Dermis microvascular lymphatic vessel endothelial cell (primary cell): Measurements from ENCODE around the gene EPSTI1. TPM values are rescaled to one million over a fixed set of nuclear protein-coding genes. Genes with fewer than 3 reads are reported as not detected.
"Not testable (repeated sequence)": the region's sequence is repeated elsewhere in the genome, so short reads cannot be mapped to it uniquely, and the experiment has no call there.

Experiments
- DNase-seq, 2 donors: peaks; one replicate each; pipeline versions ENCODE4 v3.0.0 to v3.0.0-alpha.2; 2010; ENCODE audit warnings: low read depth in 2 of 2
- total RNA-seq: library from RNA; depleted of rRNA; stranded (reverse); fragments of >200 nt; gene quantifications from 2 replicates; pipeline ENCODE4 v1.2.1, GENCODE V29; 2014

EPSTI1 gene
- total RNA-seq, 1 donor from 2014 or later = 2.3 TPM

DNA sequence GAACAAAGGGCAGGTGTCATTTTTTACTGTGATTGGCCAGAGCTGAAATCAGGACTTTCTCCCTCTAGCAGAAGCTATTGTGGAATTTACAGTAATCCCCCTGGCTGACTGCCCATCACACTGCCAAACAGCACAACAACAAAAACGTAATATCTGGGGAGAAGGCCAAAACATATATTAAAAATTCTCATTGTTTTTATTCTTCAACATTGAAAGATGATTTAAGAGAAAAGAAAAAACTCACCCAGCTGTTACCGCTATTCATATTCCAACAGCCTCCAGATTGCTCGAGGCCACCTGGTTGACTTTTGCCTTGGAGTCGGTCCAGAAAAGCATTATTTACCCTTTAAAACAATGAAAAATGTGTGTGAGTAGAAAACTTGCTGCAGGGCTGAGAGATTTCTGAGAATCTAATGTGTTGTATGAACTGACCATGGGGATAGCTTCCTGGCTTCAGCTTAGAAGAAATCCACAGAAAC lies 97.2 kb downstream of the EPSTI1 start:
- peak; percentile 93 to 97 for DNase-seq

DNA sequence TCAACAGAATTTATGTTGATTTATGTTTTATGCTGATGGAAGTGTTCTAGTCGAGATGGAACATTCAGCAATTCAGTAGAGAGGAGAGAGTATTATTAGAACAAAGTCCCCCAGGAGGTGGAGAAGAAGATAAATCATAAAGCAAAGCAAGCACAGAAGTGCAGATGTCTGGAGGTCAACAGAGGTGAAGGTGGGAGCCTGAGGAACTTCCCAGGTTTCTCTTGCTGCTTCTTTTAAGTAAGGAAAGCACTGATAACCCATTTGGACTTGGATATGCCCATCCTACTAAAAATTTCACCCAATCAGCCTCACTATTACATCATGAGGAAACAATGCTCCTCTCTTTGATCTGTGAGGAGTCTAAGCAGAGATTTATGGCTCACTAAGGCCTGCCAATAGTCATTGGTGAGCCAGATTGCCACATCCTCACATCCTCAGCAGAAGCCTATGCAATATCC lies 98.8 kb downstream of the EPSTI1 start:
- DNase-seq = peak; percentile 22 to 50

DNA sequence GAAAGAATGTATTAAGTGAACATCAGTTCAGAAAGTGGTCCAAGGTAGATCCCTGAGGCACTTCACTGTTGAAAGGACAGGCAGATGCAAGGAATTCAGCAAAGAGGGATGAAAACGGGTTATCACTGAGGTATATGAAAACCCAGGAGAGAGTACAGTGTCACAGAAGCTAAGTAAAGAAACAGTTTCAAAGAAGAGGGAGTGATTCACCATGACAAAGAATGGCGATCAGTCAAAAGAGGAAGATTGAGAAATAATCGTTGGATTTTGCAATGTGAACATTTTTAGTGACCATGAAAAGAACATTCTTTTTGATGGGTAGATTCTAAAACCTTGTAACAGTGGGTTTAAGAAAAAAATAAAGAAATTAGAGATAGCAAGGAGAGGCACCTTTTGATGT lies 99.3 kb downstream of the EPSTI1 start:
- no peak for DNase-seq

DNA sequence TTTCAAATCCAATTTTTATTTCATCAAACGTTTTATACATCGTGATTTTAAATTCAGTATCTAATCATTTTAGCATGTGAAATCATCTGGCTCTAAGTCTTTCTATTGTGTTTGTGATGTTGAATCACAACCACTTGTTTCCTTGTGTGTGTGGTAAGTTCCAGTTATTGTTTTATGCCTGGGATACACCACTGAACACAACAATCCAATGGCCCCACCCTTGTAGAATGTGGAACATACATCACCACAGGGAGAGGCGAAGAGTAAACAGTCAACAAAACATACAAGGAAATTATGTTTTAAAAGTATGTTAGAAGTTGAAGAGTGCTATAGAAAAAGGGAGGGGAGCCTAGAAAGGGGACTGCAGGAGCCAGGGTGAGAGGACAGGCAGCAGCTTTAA lies 100.5 kb downstream of the EPSTI1 start:
- peak in 1 of 2 donors; percentile 44 for DNase-seq

DNA sequence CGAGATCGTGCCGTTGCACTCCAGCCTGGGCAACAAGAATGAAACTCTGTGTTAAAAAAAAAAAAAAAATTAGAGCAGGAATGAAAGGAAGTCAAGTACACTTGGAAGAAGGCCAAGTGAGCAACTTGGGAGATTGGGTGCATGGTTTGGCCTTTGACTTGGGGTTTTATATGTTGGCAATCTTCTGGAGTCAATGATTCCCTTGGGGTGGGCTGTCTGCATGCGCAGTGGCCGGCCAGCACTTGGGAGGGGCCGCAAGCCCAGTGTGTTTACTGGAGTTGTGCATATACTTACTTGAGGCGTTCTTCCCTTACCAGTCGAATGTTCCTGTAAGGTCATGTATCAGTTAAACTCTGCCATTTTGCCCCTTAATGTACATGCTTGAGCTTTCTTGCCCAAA lies 106.7 kb downstream of the EPSTI1 start:
- no peak for DNase-seq

DNA sequence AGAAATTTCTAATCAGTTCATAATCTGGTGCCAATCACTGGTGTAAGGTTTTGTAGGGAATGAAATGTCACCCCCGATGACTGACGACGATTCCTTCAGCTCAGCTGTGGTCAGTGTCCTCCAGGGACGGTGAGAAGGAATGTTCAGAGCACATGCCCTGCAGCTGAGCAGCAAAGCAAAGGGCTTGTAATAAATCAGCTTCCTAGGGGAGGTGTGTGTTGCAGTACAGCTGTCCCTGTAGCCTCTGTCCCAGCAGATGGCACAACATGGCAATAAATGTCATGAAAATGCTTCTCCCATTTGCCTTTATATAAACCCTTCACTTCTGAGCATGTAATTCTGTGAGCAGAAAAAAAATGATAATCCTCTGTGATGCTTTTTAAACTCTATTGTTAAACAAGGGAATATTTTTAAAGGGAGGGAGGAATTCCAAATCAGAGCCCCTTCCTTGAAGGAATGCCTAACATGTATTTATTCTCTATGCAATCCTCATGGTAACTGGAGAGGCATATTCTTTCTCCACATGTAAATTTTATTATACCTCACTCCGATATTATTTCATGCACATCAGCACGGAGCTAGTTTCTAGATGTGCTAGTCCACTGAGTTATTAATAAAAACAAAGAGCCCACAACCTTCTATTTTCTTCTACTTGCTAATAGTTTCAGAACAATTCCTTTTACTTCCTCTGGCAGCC lies 108.1 kb downstream of the EPSTI1 start:
- DNase-seq = peak; percentile 65 to 68

DNA sequence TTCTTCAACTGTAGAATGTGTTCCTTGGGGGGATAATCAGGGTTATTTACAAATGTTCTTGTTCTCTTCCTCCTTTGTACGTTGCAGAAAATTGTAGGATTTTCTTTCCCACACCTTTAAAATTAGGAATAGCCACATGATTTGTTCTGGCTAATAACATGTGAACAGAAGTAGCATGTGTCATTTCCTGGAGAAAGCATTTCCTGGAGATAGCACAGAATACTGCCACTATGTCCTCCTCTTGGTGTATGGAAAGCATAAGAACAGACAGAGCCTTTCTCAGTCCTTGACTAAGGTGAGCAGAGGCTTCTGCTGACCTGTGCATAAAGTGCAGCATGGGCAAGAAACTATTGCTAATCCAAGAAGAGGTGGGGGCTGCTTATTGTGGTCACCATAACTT lies 108.9 kb downstream of the EPSTI1 start:
- DNase-seq = peak; percentile 32 to 54

DNA sequence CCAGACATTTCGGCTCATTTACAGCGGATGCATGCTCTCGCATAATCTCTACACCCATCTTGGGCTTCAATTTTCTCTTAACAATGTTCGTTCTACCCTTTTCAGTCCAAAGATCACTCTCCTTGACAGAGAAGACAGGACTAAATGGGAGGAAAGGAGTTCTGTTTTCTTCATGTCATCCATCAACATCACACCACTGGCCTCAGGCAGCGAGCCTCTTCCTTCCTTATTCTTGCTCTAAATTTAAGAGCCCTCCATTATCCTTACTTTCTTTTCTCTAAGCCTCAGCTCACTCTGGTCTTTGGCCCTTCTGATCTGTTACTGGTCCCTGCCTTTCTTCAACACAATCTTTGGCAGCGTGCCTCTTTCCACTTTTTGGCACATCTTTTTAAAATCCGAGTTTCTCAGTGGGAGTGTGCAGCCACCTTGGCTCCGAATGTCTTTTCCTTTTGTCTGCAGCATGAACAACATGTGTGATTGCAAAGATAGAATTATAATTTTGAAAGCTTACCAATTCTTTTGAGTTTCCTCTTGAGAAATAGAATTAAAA lies 111.9 kb downstream of the EPSTI1 start:
- DNase-seq = no peak

DNA sequence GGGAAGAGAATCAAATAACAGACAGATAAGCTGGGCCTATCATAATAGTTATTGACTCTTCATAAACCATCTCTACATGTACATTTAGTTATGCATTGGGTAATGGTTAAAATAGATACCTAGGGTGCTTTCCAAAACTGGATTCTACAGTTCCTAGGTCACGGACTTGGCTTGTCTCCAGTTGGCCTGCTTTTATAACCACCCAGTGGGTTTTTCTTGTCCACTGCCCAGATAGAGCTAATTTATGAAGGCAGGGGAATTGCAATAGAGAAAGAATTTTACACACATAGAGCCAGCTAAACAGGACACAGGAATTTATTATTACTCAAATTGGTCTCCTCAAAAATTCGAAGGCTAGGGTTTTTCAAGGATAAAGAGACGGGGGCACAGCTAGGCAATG lies 113.3 kb downstream of the EPSTI1 start:
- DNase-seq = no peak

DNA sequence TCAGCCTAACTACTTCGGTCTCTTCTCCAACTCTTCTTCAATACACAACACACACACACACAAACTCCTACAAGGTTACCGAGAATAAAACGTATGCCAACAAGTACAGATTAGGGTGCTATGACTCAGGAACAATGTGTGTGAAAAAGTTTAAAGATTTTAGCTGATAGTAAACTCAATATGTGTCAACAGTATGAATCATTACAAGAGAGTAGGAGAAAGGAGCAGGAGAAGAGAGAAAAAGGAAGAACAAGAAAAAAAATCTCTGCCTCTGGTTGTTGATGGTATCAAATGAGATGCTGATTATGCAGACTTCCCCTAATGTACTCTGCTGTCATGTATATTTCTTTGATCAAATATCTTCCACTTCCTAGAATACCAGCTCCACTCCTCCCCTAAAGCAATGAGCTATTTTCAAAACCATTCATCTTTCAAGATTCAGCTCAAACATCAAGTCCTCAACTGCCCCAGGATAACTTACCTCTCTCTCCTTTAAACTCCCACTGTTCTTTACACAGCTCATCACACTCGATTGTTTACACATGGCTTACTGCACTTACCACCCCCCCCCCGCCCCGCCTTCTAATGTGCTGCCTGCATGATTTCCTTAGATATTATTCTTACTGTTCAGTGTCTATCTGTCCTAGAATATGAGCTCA lies 115.0 kb downstream of the EPSTI1 start:
- no peak for DNase-seq

DNA sequence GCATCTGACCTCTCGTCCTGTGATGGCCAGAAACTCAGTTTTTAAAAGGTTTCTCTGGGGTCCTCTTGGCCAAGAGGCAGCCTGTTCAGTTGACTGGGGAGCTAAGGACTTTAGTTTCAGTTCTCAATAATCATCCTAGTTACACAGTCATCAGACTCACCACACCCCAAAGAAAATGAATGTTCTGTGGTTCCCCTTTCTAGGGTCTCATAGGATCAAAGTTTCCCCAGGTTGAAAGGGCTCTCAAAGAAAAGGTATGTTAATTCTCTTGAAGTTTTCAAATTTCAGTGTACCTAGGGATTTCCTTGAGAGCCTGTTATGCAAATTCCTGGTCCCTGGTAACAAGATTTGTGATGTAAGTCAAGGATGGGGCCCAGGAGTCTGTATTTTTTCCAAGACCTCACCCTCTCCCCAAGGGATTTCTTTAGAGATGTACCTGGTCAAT lies 115.7 kb downstream of the EPSTI1 start:
- DNase-seq = no peak

DNA sequence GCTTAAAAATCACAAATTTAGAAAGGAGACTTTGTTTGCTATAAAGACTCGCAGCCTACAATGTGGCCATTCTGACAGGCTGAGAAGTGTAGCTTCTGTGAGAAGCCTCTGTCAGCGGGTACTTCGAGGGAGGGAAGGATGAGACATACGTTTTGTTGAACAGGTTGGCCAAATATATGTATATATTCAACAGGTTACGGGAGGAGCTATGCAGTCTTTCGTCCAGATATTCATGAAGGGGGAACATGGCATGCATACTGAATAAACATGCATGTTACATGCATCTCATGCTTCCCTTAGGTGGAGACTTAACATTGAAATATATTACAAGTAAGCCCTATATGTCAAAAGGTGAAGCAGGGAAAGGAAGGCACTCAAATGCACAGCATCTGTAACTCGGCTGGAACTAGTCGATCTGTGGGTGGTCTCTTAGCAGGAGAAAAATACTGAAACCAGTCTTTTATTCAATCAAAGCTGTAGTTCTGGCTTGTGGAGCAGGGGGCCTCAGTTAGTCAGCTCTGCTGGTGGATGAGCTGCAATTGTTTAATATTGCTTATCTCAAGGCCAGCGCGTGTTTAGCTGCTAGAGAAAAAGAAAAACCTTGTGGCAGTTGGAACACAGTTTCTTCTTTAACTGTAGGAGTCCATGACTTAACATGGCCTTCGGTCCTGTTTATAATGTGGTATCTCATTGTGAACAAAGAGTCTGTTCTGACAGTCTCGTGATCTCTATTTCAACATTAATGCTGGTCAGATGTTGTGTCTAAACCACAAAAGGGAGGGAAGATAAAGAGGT lies 116.4 kb downstream of the EPSTI1 start:
- DNase-seq = no peak

DNA sequence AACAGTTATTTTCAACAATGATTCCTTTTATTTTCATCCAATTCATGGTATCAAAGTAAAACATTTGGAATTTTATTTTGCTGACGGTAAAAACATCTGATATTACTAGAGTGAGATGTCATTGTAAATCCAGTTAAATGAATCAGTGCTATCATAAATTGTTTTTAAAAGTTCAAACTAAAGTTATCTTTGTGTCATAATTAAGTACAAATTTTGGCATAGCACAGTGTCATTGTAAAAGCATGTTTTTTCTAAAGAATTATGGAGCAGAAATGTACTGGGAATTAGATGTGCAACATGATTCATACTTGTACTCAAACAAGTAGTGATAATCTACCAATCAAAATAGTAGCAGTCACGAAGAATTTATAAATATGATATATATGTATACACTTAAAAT lies 117.8 kb downstream of the EPSTI1 start:
- no peak for DNase-seq

DNA sequence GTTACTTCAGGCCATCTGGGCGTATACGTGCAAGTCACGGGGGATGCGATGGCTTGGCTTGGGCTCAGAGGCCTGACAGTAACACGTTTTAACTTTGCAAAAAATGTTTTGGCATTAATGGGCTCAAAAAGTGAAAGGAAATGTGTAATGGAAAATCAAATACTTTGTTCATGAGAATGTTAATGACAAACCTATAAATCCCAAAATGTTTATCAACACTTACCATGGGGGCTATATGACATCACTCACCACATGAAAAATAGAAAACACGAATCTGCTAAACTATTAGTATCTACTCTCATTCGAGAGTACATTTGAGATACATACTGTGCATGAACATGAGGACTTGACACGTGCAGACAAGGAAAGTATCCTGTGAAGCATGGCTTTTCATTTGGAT lies 119.0 kb downstream of the EPSTI1 start:
- DNase-seq = peak in 1 of 2 donors; percentile 20

DNA sequence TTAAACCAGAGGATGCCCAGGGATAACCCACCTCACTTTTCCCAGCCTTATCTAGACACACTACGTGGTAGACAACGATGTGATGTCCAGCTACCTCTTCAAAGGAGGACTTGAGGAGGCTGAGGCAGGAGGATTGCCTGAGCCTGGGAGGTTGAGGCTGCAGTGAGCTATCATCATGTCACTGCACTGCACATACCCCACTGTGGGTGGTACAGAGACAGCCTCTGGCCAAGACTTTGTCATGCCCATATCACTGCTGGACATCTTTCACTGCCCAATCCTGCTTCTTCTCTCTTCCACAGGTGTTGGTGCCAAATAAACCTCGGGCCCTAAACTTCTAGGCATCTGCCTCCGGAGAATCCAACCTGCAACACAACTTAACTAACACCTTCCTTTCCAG lies 124.8 kb downstream of the EPSTI1 start:
- no peak for DNase-seq

DNA sequence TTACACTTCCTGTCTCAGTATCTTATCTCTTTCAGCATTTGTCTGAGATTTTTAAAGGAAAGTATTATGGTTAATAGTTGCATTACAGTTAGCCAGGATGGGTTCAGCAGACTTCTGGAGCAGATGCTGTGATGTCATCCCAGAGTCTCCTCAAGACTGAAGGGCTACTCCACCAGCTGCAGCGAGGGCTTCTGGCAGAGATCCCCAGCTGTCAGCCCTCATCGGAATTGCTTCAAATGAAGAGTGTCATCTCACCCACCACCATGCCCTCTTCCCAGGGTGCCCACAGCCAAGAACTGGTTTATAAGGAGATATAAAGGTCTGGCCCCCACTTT lies 126.3 kb downstream of the EPSTI1 start:
- no peak for DNase-seq

DNA sequence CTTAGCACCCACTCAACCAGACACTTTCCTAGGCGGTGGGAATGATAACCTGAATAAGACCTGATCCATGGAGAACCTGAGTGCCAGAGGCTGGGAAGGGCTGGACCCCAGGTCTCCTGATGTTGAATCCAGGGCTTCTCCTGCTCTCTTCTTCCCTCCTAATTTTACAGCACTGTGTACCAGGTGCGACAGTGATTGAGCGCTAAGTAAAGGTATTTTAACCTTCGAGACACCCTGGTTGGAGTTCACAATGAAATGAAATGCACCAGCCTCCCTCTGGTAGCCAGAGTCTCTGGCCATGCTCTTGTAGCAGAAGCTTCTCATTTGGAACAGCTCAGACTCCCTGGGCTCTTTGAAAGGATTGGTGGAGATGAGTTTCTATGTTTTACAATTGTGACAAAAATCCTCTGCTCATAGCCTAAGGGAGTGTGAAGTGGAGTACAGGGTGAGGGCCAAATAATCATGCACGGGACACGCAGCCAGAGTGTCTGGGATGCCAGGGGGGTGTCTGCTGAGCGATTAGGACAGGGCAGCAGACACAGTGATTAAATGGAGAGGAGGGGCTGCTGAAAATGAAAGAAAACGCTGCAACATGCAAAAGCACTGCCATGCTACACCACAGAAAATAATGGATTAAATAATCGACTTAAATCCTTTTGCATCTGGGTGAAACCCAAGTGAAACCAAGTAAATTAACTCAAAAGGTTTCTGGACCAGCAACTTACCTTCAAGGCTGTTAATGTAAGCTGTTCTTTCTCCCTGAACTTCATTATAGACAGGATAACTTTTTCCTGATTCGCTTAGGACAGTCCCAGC lies 126.9 kb downstream of the EPSTI1 start:
- DNase-seq = no peak

DNA sequence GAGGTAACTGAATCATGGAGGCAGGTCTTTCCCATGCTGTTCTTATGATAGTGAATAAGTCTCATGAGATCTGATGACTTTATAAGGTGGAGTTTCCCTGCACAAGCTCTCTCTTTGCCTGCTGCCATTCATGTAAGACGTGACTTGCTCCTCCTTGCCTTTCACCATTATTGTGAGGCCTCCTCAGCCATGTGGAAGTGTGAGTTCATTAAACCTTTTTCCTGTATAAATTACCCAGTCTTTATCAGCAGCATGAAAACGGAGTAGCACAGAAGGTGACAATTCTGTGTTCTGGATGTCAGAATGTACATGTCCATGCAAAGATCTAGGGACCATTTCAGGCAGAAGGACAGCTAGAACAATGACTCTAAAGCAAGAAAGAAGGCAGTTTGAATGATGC lies 129.7 kb downstream of the EPSTI1 start:
- DNase-seq = not testable (repeated sequence)

DNA sequence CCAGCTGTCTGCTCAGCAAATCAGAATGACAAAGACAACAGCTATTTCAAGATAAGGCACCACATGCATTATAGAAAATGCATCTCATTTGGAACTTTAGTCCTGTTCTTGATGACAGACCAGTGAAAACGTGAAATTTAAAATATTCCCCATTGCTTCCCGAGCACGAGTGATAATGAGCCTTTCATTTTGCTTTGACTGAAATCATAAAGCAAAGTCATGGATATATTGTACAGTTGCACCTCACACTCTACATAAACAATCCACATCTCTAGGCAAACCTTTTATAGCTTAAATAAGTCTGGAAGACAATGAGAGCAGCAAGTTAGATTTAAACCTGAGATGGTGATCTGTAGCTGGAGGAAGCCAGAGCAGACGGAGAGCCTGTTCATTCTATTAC lies 131.6 kb downstream of the EPSTI1 start:
- no peak for DNase-seq

DNA sequence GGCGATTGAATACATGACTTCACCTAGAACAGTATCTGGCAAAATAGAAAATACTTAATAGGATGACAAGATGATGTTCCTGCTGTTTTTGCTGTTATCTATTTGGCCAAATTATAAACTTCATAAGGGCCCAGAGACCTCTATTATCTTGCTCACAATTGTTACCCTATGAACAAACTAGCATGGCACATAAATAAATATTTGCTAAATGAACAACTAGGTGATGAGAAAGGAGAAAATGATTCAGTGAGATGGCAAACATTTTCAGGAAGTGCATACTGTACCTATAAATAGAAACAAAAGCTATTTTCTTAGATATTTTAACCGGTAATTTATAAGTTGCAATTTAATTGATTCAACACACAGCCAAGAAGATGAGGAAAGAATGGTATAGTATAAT lies 132.3 kb downstream of the EPSTI1 start:
- DNase-seq = no peak

DNA sequence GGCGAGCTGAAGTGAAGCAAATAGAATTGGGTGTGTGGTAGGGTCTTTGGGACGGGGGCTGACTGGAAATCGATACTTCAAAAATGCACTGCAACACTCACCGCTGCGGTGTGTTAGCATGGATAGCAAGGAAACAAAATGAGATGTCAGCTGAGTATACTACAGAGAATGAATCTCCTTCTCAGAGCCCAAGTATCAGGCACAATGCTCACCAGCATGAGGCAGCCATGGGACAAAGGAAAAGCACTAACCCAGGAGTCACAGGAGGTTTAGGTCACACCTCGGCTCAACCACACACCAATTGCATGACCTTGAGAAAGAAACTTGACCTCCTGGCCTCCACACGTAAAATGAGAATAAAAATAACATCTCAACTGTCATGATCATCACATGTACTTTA lies 136.6 kb downstream of the EPSTI1 start:
- no peak for DNase-seq
